Neural progenitor cell (in vitro differentiated cells): Measurements from ENCODE around the gene PRDM5.

Experiments
- CTCF ChIP-seq: fragments of 200-600 bp; sonication (generic); IDR thresholded peaks from 2 replicates; pipeline ENCODE4 v1.5.1; 2017; ENCODE audit warnings: antibody characterized with exemption, mild to moderate bottlenecking
- EZH2 ChIP-seq: fragments of 200-600 bp; sonication (generic); IDR thresholded peaks from 2 replicates; pipeline ENCODE4 v1.6.1; 2017; ENCODE audit warnings: antibody characterized with exemption, mild to moderate bottlenecking, moderate library complexity
- EZH2phosphoT487 ChIP-seq: fragments of 200-600 bp; sonication (generic); IDR thresholded peaks from 2 replicates; pipeline ENCODE4 v1.6.1; 2017; ENCODE audit warnings: antibody characterized with exemption

GRCh38 chr4:120858776-120859175 is 63.8 kb downstream of the PRDM5 start:
- TF ChIP-seq EZH2 (no peak), CTCF (no peak), EZH2phosphoT487 (no peak)
